B cell (primary cell): ENCODE measurements around the gene AQR. TPM values are rescaled to one million over a fixed set of nuclear protein-coding genes. Genes with fewer than 3 reads are reported as not detected.

ENCODE experiments used
- ATAC-seq: fragments of 200-7000 bp; cut with Tn5 transposase; one replicate; pipeline ENCODE4 v1.10.0; 2021; ENCODE audit warnings: low read depth, mild to moderate bottlenecking, moderate number of reproducible peaks, moderate library complexity
- CTCF ChIA-PET: fragments of 350-600 bp; sonication (Branson Sonifier 250); formaldehyde crosslinking; loops from one replicate; lab custom pipeline; 2021; ENCODE audit warnings: antibody characterized with exemption, inconsistent platforms; lab: Charles Lee
- POLR2A ChIA-PET: fragments of 350-600 bp; sonication (Branson Sonifier 250); formaldehyde crosslinking; loops from one replicate; lab custom pipeline; 2021; ENCODE audit warnings: antibody characterized with exemption; lab: Charles Lee
- DNase-seq: peaks from one replicate; pipeline ENCODE4 v3.0.0; 2013
- H2AFZ ChIP-seq: 2 replicates; pipeline ENCODE4 v1.6.1; 2012; ENCODE audit warnings: mild to moderate bottlenecking, low read depth, low read length; ENCODE audit not compliant: insufficient read depth, poor library complexity, severe bottlenecking
- H3K27ac ChIP-seq, 2 donors: 1 replicate in 1 of 2; 2 replicates in 1 of 2; pipeline ENCODE4 v1.5.1; 2012 to 2013; ENCODE audit warnings: low read length in 2 of 2, mild to moderate bottlenecking in 2 of 2, moderate library complexity in 1 of 2
- H3K27me3 ChIP-seq, 4 experiments: fragments of 200-600 bp in 1 of 4; sonication (generic) in 1 of 4; replicated peaks in 1 of 4; 1 replicate in 2 of 4; 2 replicates in 2 of 4; pipeline versions ENCODE4 v1.6.1 to v1.7.0; 2013 to 2016; ENCODE audit warnings: low read length in 3 of 4, mild to moderate bottlenecking in 2 of 4, mixed read lengths in 1 of 4, moderate library complexity in 1 of 4; ENCODE audit not compliant: insufficient read depth in 4 of 4, control insufficient read depth in 3 of 4; ENCODE audit errors: control extremely low read depth in 1 of 4
- H3K36me3 ChIP-seq, 2 experiments: replicated peaks in 1 of 2; 1 replicate in 1 of 2; 2 replicates in 1 of 2; pipeline versions ENCODE4 v1.6.1 to v1.7.1; 2013; ENCODE audit warnings: low read length in 1 of 2; ENCODE audit not compliant: insufficient read depth in 2 of 2, control insufficient read depth in 1 of 2; ENCODE audit errors: control extremely low read depth in 1 of 2, extremely low read depth in 1 of 2
- H3K4me1 ChIP-seq, 2 donors: fragments of 200-600 bp in 1 of 2; sonication (generic) in 1 of 2; 1 replicate in 1 of 2; 2 replicates in 1 of 2; pipeline versions ENCODE4 v1.5.1 to v1.6.1; 2013 to 2017; ENCODE audit warnings: low read length in 2 of 2; ENCODE audit not compliant: control insufficient read depth in 2 of 2, insufficient read depth in 2 of 2
- H3K4me2 ChIP-seq: replicated peaks from 2 replicates; pipeline ENCODE3; 2012; ENCODE audit warnings: mild to moderate bottlenecking, low read depth, low read length; ENCODE audit not compliant: poor library complexity, severe bottlenecking
- H3K4me3 ChIP-seq, 5 experiments: fragments of 200-600 bp in 1 of 5; sonication (generic) in 1 of 5; 1 replicate in 3 of 5; 2 replicates in 2 of 5; pipeline versions ENCODE4 v1.5.1 to v1.7.0; 2011 to 2016; ENCODE audit warnings: low read length in 4 of 5, mild to moderate bottlenecking in 4 of 5, low read depth in 2 of 5, control low read depth in 1 of 5, moderate library complexity in 1 of 5; ENCODE audit not compliant: insufficient read depth in 1 of 5; ENCODE audit errors: control extremely low read depth in 1 of 5, extremely low read depth in 1 of 5
- H3K79me2 ChIP-seq: fragments of 200-600 bp; sonication (generic); one replicate; pipeline ENCODE4 v1.6.0; 2016; ENCODE audit warnings: low read length; ENCODE audit not compliant: control insufficient read depth, insufficient read depth
- H3K9ac ChIP-seq: fragments of 200-600 bp; sonication (generic); 2 replicates; pipeline ENCODE4 v1.6.1; 2017; ENCODE audit warnings: mild to moderate bottlenecking, low read length, moderate library complexity
- H3K9me3 ChIP-seq, 3 donors: one replicate each; pipeline versions ENCODE4 v1.6.1 to v1.7.1; 2013; ENCODE audit warnings: low read length in 2 of 3; ENCODE audit not compliant: control insufficient read depth in 2 of 3, insufficient read depth in 1 of 3; ENCODE audit errors: control extremely low read depth in 1 of 3
- H4K20me1 ChIP-seq: 2 replicates; pipeline ENCODE4 v1.6.0; 2012; ENCODE audit warnings: mild to moderate bottlenecking, low read length; ENCODE audit not compliant: insufficient read depth, control insufficient read depth, poor library complexity, severe bottlenecking
- H3K27ac Mint-ChIP-seq: one replicate; pipeline ENCODE4 v1.8.0; 2021; ENCODE audit warnings: mixed read lengths
- H3K27me3 Mint-ChIP-seq: one replicate; pipeline ENCODE4 v1.8.0; 2021; ENCODE audit warnings: mixed read lengths
- H3K4me1 Mint-ChIP-seq: one replicate; pipeline ENCODE4 v1.8.0; 2021; ENCODE audit warnings: mixed read lengths
- H3K4me3 Mint-ChIP-seq: one replicate; pipeline ENCODE4 v1.8.0; 2021; ENCODE audit warnings: mixed read lengths
- H3K9me3 Mint-ChIP-seq: one replicate; pipeline ENCODE4 v1.8.0; 2022; ENCODE audit warnings: mixed read lengths; ENCODE audit not compliant: insufficient read depth
- CTCF ChIP-seq: fragments of 200-600 bp; IDR thresholded peaks from one replicate; pipeline ENCODE4 v1.8.0; 2022; ENCODE audit warnings: antibody characterized with exemption, mild to moderate bottlenecking
- EZH2 ChIP-seq: IDR thresholded peaks from 2 replicates; pipeline ENCODE4 v1.6.1; 2012; ENCODE audit warnings: borderline replicate concordance, low read depth, mild to moderate bottlenecking, moderate library complexity, low read length; ENCODE audit not compliant: insufficient read depth, poor library complexity, severe bottlenecking
- WGBS: methylation state at CpG from one replicate; pipeline ENCODE4 v1.1.5; 2013; ENCODE audit warnings: missing lambda C conversion rate; ENCODE audit not compliant: insufficient coverage; 5-methylcytosine and 5-hydroxymethylcytosine counted together
- intact Hi-C: fragments of 100-400 bp; cut with micrococcal nuclease; formaldehyde crosslinking; loops from one replicate; pipeline ENCODE4 v1.10.0; 2022
- polyA plus RNA-seq: library from polyadenylated mRNA; depleted of rRNA; stranded (reverse); fragments of >200 nt; gene quantifications from 2 replicates; pipeline ENCODE4 v1.2.3, GENCODE V29; 2012
- total RNA-seq, 2 donors: library from RNA; stranded (reverse); fragments of 120-200 nt in 1 of 2; gene quantifications; 1 replicate in 1 of 2; 2 replicates in 1 of 2; pipeline versions ENCODE4 v1.2.3 to v1.2.4, GENCODE V29; 2013 to 2022

Gene AQR
- total and polyA plus RNA-seq, 2 donors (not counting 1 experiment from before 2014, with no cell fraction given) = 24.2 to 41.7 TPM

- intact Hi-C loops = loop anchor here (5.0 to 10.0 kb wide), 4 partner anchors 399 to 652 kb away; partner anchors contain the start of genes GOLGA8A, LPCAT4 and SLC12A6
- peaks cover 19 to 22% of the 10 kb centered on the region in 2 donors for H3K4me1 ChIP-seq
- Mint-ChIP-seq H3K27me3 (no peaks in the 10 kb centered on the region), H3K9me3 (no peaks in the 10 kb centered on the region), H3K4me1 (peaks cover 45% of the 10 kb centered on the region), H3K27ac (peak overlapping the region; percentile 81), H3K4me3 (peak overlapping the region; percentile 99)
- peak overlapping the region; percentile 95 for H3K9ac ChIP-seq
- no peaks in the 10 kb centered on the region for H3K27me3 ChIP-seq
- DNase-seq (no peak), ATAC-seq (no peak)
- no peak overlapping the region for H3K4me3 ChIP-seq
- H3K27ac ChIP-seq = peak overlapping the region in 1 of 2 donors; percentile 97
- H4K20me1 ChIP-seq = no peaks in the 10 kb centered on the region
- 100% methylated on average over 1 of the region's 1 CpG for WGBS
- no peak overlapping the region for H2AFZ ChIP-seq
- H3K79me2 ChIP-seq = peaks cover 46% of the 10 kb centered on the region
- H3K36me3 ChIP-seq = peaks cover 7 to 29% of the 10 kb centered on the region in 2 experiments
- ChIA-PET CTCF (interaction anchor here (1.5 kb wide), 1 partner anchor 17 kb away, joined by 4 read pairs; the partner anchor contains the start of gene AQR), POLR2A (interaction anchor here (3.6 kb wide), 1 partner anchor 17 kb away, joined by 48 read pairs; the partner anchor contains the start of gene AQR)
- no peak for TF ChIP-seq CTCF
- no peak for TF ChIP-seq EZH2
- no peaks in the 10 kb centered on the region for H3K9me3 ChIP-seq
- peak overlapping the region; percentile 82 for H3K4me2 ChIP-seq
Observed at GRCh38 chr15:34986326-34986725, 16.8 kb upstream of the AQR start.

- Mint-ChIP-seq H3K9me3 (no peaks in the 10 kb centered on the region), H3K27ac (no peak overlapping the region), H3K4me3 (no peak overlapping the region), H3K27me3 (no peaks in the 10 kb centered on the region), H3K4me1 (peaks cover 45% of the 10 kb centered on the region)
- TF ChIP-seq EZH2 (no peak), CTCF (no peak)
- Histone ChIP-seq H3K4me1 (peaks cover 19 to 22% of the 10 kb centered on the region in 2 donors), H3K9me3 (no peaks in the 10 kb centered on the region), H2AFZ (no peak overlapping the region), H3K9ac (no peak overlapping the region), H3K27ac (no peak overlapping the region), H4K20me1 (no peaks in the 10 kb centered on the region), H3K27me3 (no peaks in the 10 kb centered on the region), H3K79me2 (peaks cover 46% of the 10 kb centered on the region), H3K36me3 (peaks cover 7 to 29% of the 10 kb centered on the region in 2 experiments), H3K4me3 (no peak overlapping the region), H3K4me2 (no peak overlapping the region)
- intact Hi-C loops = loop anchor here (5.0 to 10.0 kb wide), 4 partner anchors 398 to 650 kb away; partner anchors contain the start of genes GOLGA8A, LPCAT4 and SLC12A6
- DNase-seq (no peak), ATAC-seq (no peak)
- ChIA-PET POLR2A (interaction anchor here (1.2 kb wide), 1 partner anchor 15 kb away, joined by 9 read pairs; the partner anchor contains the start of gene AQR), CTCF (interaction anchor here (1.5 kb wide), 1 partner anchor 15 kb away, joined by 4 read pairs; the partner anchor contains the start of gene AQR)
- 76% methylated on average over 5 of the region's 9 CpGs for WGBS
Observed at GRCh38 chr15:34984889-34985630, 15.5 kb upstream of the AQR start.
